ENCODE data around the gene CCDC89. TPM values are rescaled to one million over a fixed set of nuclear protein-coding genes. Genes with fewer than 3 reads are reported as not detected.
A peak's percentile ranks its signal among the peaks of the same experiment; 100 is the strongest.

CCDC89 gene
- total and polyA plus RNA-seq, 2 of the 13 experiments (the other 11 are each of a cell fraction or from before 2014, with no cell fraction given) = 0.13 to 0.38 TPM

DNA sequence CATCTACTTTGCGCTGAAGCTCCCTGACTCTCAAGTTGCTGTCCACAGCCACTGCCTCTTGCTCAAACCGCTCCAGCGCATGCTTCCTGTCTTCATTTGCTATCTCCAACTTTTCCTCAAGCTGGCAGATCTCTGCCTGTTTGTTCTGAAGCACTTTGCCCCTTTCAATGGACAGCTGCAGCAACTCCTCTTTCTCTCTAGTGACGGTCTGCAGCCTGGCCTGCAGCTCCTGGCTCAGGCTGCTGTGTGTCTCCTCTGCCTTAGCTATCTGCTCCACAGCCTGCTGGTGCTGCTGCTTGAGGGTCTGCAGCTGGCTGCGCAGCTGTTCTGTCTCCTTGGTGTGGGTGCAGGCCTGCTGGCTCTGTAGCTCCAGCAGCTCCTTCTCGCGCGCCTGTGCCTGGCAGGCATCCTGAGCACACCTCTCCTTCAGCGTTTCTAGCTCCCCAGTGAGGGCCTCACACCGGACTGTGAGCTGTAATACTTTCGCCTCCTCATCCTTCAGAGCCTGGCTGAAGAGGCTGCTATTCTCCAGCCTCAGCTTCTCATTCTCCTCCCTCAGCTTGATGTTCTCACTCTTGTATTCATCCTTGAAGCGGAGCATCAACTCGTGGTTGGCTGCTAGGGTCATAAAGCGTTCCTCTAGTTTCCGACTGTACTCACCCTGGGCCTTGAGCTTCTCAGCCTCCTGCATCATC lies 723 bp downstream of the CCDC89 start (continued):
- TF ChIP-seq, protein P1, sequence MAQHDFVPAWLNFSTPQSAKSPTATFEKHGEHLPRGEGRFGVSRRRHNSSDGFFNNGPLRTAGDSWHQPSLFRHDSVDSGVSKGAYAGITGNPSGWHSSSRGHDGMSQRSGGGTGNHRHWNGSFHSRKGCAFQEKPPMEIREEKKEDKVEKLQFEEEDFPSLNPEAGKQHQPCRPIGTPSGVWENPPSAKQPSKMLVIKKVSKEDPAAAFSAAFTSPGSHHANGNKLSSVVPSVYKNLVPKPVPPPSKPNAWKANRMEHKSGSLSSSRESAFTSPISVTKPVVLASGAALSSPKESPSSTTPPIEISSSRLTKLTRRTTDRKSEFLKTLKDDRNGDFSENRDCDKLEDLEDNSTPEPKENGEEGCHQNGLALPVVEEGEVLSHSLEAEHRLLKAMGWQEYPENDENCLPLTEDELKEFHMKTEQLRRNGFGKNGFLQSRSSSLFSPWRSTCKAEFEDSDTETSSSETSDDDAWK (CRISPR knock-in tag; IDR thresholded peaks at IDR 0.05) = no peak
- TF ChIP-seq MEIS1 (CRISPR knock-in tag; IDR thresholded peaks at IDR 0.05; ENCODE audit: borderline replicate concordance) (no peak), GFI1 (CRISPR knock-in tag; IDR thresholded peaks at IDR 0.05; ENCODE audit: borderline replicate concordance) (no peak), SOX13 (IDR thresholded peaks at IDR 0.05) (no peak), SOX13 (CRISPR knock-in tag; conservative IDR thresholded peaks at IDR 0.05 in 1 of 2, IDR thresholded peaks at IDR 0.05 in 1 of 2) (no peak), GABPB1 (CRISPR knock-in tag; IDR thresholded peaks at IDR 0.05) (peak; percentile 29; the same call in 1 of the 2 replicates), ZNF441 (CRISPR knock-in tag; IDR thresholded peaks at IDR 0.05; ENCODE audit: borderline replicate concordance) (no peak), GATAD1 (CRISPR knock-in tag; IDR thresholded peaks at IDR 0.05) (no peak), ARNTL (CRISPR knock-in tag; IDR thresholded peaks at IDR 0.05) (no peak), ZNF883 (CRISPR knock-in tag; IDR thresholded peaks at IDR 0.05; ENCODE audit: not compliant biosample characterization) (no peak), SALL1 (CRISPR knock-in tag; IDR thresholded peaks at IDR 0.05) (peak; percentile 18; the same call in 1 of the 2 replicates), ZNF34 (CRISPR knock-in tag; IDR thresholded peaks at IDR 0.05; ENCODE audit: borderline replicate concordance) (no peak), ZNF20 (CRISPR knock-in tag; IDR thresholded peaks at IDR 0.05) (no peak), ZSCAN31 (CRISPR knock-in tag; IDR thresholded peaks at IDR 0.05; ENCODE audit: low read depth) (no peak), SPEN (CRISPR knock-in tag; IDR thresholded peaks at IDR 0.05; ENCODE audit: low read depth) (0 out of 2 replicates have a peak, but pooled peaks have one; percentile 17), ZNF274 (CRISPR knock-in tag; IDR thresholded peaks at IDR 0.05) (no peak), ZNF564 (CRISPR knock-in tag; IDR thresholded peaks at IDR 0.05) (0 out of 2 replicates have a peak, but pooled peaks have one; percentile 45)
- TF ChIP-seq, protein P2, sequence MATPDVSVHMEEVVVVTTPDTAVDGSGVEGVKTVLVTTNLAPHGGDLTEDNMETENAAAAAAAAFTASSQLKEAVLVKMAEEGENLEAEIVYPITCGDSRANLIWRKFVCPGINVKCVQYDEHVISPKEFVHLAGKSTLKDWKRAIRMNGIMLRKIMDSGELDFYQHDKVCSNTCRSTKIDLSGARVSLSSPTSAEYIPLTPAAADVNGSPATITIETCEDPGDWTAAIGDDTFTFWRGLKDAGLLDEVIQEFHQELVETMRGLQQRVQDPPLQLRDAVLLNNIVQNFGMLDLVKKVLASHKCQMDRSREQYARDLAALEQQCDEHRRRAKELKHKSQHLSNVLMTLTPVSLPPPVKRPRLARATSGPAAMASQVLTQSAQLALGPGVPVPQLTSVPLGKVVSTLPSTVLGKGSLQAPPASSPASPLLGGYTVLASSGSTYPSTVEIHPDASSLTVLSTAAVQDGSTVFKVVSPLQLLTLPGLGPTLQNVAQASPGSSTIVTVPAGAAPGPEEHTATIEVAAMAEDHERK (CRISPR knock-in tag; IDR thresholded peaks at IDR 0.05; ENCODE audit: low read depth) = no peak
- TF ChIP-seq, protein P3, sequence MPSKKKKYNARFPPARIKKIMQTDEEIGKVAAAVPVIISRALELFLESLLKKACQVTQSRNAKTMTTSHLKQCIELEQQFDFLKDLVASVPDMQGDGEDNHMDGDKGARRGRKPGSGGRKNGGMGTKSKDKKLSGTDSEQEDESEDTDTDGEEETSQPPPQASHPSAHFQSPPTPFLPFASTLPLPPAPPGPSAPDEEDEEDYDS (CRISPR knock-in tag; IDR thresholded peaks at IDR 0.05) = no peak
- TF ChIP-seq, protein P4, sequence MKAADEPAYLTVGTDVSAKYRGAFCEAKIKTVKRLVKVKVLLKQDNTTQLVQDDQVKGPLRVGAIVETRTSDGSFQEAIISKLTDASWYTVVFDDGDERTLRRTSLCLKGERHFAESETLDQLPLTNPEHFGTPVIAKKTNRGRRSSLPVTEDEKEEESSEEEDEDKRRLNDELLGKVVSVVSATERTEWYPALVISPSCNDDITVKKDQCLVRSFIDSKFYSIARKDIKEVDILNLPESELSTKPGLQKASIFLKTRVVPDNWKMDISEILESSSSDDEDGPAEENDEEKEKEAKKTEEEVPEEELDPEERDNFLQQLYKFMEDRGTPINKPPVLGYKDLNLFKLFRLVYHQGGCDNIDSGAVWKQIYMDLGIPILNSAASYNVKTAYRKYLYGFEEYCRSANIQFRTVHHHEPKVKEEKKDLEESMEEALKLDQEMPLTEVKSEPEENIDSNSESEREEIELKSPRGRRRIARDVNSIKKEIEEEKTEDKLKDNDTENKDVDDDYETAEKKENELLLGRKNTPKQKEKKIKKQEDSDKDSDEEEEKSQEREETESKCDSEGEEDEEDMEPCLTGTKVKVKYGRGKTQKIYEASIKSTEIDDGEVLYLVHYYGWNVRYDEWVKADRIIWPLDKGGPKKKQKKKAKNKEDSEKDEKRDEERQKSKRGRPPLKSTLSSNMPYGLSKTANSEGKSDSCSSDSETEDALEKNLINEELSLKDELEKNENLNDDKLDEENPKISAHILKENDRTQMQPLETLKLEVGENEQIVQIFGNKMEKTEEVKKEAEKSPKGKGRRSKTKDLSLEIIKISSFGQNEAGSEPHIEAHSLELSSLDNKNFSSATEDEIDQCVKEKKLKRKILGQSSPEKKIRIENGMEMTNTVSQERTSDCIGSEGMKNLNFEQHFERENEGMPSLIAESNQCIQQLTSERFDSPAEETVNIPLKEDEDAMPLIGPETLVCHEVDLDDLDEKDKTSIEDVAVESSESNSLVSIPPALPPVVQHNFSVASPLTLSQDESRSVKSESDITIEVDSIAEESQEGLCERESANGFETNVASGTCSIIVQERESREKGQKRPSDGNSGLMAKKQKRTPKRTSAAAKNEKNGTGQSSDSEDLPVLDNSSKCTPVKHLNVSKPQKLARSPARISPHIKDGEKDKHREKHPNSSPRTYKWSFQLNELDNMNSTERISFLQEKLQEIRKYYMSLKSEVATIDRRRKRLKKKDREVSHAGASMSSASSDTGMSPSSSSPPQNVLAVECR (CRISPR knock-in tag; IDR thresholded peaks at IDR 0.05; ENCODE audit: borderline replicate concordance) = peak; percentile 4; the same call in 1 of the 2 replicates
- TF ChIP-seq, protein P5, sequence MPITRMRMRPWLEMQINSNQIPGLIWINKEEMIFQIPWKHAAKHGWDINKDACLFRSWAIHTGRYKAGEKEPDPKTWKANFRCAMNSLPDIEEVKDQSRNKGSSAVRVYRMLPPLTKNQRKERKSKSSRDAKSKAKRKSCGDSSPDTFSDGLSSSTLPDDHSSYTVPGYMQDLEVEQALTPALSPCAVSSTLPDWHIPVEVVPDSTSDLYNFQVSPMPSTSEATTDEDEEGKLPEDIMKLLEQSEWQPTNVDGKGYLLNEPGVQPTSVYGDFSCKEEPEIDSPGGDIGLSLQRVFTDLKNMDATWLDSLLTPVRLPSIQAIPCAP (CRISPR knock-in tag; IDR thresholded peaks at IDR 0.05; ENCODE audit: low read depth) = no peak

Data from HepG2 (cell line).